Activated naive CD8-positive, alpha-beta T cell treated with anti-CD3 and anti-CD28 coated beads, Interleukin-2, amount 10 ng/mL, durations not matched to agents 7 days and 5 days (primary cell): ENCODE measurements around the gene UPK3BL2. TPM values are rescaled to one million over a fixed set of nuclear protein-coding genes. Genes with fewer than 3 reads are reported as not detected.
A peak's percentile ranks its signal among the peaks of the same experiment; 100 is the strongest.
"Not testable (repeated sequence)": the region's sequence is repeated elsewhere in the genome, so short reads cannot be mapped to it uniquely, and the experiment has no call there.

Experiments used
- ATAC-seq: fragments of 150-1000 bp; cut with Tn5 transposase; one replicate; pipeline ENCODE4 v1.10.0; 2021; ENCODE audit warnings: low read depth, moderate library complexity
- POLR2A ChIA-PET: fragments of 350-600 bp; sonication (Branson Sonifier 250); formaldehyde crosslinking; loops from one replicate; lab custom pipeline; 2021; ENCODE audit warnings: antibody characterized with exemption; lab: Charles Lee
- DNase-seq: peaks from one replicate; pipeline ENCODE4 v3.0.0; 2021
- H3K27ac Mint-ChIP-seq: one replicate; pipeline ENCODE4 v1.8.0; 2022; ENCODE audit warnings: mild to moderate bottlenecking, mixed read lengths
- H3K27me3 Mint-ChIP-seq: one replicate; pipeline ENCODE4 v1.8.0; 2022; ENCODE audit warnings: mild to moderate bottlenecking, moderate library complexity, mixed read lengths
- H3K36me3 Mint-ChIP-seq: one replicate; pipeline ENCODE4 v1.8.0; 2021; ENCODE audit warnings: mild to moderate bottlenecking, mixed read lengths
- H3K4me1 Mint-ChIP-seq: one replicate; pipeline ENCODE4 v1.8.0; 2021; ENCODE audit warnings: mixed read lengths
- H3K4me3 Mint-ChIP-seq: one replicate; pipeline ENCODE4 v1.8.0; 2022; ENCODE audit warnings: mild to moderate bottlenecking, moderate library complexity, mixed read lengths
- H3K9me3 Mint-ChIP-seq: one replicate; pipeline ENCODE4 v1.8.0; 2021; ENCODE audit warnings: mixed read lengths
- total RNA-seq, 2 experiments: library from RNA; stranded (reverse); gene quantifications; one replicate each; pipeline ENCODE4 v1.2.3, GENCODE V29; 2021

UPK3BL2 gene
- 10 to 100 TPM; 20.5 to 20.7 TPM for total RNA-seq

DNA sequence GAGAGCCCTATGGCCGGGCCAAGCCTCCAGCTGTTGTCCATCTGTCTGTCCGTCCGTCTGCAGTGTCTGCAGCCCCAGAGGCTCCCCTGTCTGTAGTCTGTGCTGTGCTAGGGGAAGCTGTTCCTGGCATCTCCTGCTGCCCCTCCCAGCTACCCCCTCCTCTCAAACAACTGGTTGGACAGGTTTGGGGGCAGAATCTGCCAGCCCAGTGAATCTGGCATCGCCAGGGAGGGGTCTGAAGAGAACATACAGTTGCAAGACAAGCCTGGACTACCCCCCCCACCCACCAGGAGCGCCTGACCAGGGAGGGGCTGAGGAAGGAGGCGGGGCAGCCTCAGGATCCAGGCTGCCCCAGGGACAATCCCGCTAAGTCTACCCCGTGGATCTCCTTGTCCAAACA is at the start of gene UPK3BL2:
TSS of gene UPK3BL2 (minus strand) at position 101 of the 400 bp plus-strand sequence. CDS start at position 41, 60 bp downstream.
- H3K4me3 Mint-ChIP-seq, POLR2A ChIA-PET, H3K9me3 Mint-ChIP-seq, H3K4me1 Mint-ChIP-seq, ATAC-seq, H3K27ac Mint-ChIP-seq, H3K27me3 Mint-ChIP-seq, H3K36me3 Mint-ChIP-seq, DNase-seq: not testable (repeated sequence)

- POLR2A ChIA-PET, H3K9me3 Mint-ChIP-seq, H3K4me1 Mint-ChIP-seq, H3K36me3 Mint-ChIP-seq, H3K27ac Mint-ChIP-seq, H3K27me3 Mint-ChIP-seq, H3K4me3 Mint-ChIP-seq: not testable (repeated sequence)
- DNase-seq (peak; percentile 58), ATAC-seq (peak; percentile 59)
Observed at GRCh38 chr7:102592477-102593019, 49.1 kb upstream of the UPK3BL2 start.

- H3K4me3 Mint-ChIP-seq, H3K9me3 Mint-ChIP-seq, H3K4me1 Mint-ChIP-seq, H3K27ac Mint-ChIP-seq, H3K36me3 Mint-ChIP-seq, DNase-seq, H3K27me3 Mint-ChIP-seq, POLR2A ChIA-PET: not testable (repeated sequence)
- peak; percentile 7 for ATAC-seq
Observed at GRCh38 chr7:102589857-102590256, 46.4 kb upstream of the UPK3BL2 start.

- DNase-seq, POLR2A ChIA-PET, H3K4me1 Mint-ChIP-seq, H3K27ac Mint-ChIP-seq, ATAC-seq, H3K27me3 Mint-ChIP-seq, H3K36me3 Mint-ChIP-seq, H3K4me3 Mint-ChIP-seq, H3K9me3 Mint-ChIP-seq: not testable (repeated sequence)
Observed at GRCh38 chr7:102583495-102583894, 40.0 kb upstream of the UPK3BL2 start.

DNA sequence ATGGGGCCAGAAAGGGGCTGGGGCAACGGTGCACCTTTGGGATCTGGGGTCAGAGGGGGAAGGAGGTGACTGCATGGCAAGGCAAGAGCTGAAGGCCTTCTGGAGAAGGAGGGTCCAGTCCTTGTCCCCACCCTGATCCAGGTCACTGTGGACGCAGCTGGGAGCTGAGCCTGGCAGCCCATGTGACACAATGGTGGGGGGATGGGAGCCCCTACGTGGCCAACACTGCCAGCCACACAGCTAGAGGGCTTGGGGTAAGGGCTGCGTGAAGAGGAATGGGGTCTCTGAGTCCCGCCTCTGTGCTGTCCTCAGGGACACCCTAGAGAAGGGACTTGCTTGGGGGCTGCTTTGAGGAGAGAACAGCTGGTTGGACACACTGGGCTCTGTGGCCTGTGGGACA is 38.2 kb upstream of the UPK3BL2 start:
- H3K36me3 Mint-ChIP-seq, H3K27me3 Mint-ChIP-seq, ATAC-seq, H3K9me3 Mint-ChIP-seq, POLR2A ChIA-PET, H3K4me1 Mint-ChIP-seq, H3K27ac Mint-ChIP-seq, H3K4me3 Mint-ChIP-seq, DNase-seq: not testable (repeated sequence)

DNA sequence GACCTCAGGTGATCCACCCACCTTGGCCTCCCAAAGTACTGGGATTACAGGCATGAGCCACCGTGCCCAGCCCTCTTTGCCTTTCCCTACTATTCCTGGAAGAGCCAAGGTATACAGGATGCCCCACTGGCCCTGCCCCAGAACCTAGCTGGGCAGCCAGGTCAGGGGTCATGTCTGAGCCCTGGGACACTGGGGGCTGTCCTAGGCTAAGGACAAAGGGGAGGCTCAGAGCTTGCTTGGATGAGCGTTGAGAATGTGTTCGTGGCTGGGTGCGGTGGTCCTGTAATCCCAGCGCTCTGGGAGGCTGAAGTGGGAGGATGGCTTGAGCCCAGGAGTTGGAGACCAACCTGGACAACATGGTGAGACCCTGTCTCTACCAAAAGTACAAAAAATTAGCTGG is 35.0 kb upstream of the UPK3BL2 start:
- DNase-seq, H3K4me1 Mint-ChIP-seq, H3K4me3 Mint-ChIP-seq, ATAC-seq, POLR2A ChIA-PET, H3K36me3 Mint-ChIP-seq, H3K27me3 Mint-ChIP-seq, H3K27ac Mint-ChIP-seq, H3K9me3 Mint-ChIP-seq: not testable (repeated sequence)

DNA sequence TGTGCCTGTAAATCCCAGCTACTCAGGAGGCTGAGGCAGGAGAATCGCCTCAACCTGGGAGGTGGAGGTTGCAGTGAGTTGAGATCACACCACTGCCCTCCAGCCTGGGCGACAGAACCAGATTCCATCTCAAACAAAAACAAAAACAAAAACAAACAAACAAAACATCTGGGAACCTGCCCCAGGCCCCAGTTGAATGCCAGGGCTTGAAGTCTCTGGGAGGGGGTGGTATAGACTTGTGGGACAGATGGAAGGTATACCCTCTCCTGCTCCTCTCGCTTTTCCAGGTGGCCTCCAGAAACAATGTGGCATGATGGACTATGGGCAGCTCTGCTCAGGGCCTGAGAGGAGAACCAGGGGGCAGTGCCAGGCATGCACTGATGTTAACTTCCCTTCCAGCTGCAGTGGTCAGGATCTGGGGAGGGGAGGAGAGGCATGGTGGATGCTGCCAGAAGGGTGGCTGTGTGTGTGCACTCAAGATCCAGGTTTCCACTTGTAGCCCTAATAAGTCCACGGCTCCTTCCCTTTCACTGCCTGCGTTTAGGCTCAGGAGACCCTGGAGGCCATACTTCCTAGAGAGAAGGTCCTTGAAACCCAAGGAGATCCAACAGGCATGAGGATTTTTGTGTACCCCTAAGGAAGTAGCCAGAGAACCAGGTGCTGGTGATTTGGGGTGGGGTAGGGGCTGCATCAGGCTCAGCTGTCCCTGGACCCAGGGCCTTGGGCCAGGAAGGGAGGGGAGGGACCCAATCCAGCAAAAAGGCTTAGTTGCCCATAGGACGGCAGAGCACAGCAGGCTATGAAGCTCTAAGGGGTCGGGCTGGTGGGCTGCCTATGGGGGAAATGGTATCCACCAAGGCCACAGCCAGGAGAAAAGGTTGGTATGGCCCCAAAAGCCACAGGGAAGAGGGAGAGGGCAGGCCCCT is 34.1 kb upstream of the UPK3BL2 start:
- H3K27me3 Mint-ChIP-seq, DNase-seq, H3K4me1 Mint-ChIP-seq, H3K4me3 Mint-ChIP-seq, ATAC-seq, H3K27ac Mint-ChIP-seq, H3K9me3 Mint-ChIP-seq, H3K36me3 Mint-ChIP-seq, POLR2A ChIA-PET: not testable (repeated sequence)

GRCh38 chr7:102576363-102576762 is 32.9 kb upstream of the UPK3BL2 start:
- H3K4me1 Mint-ChIP-seq, ATAC-seq, POLR2A ChIA-PET, H3K4me3 Mint-ChIP-seq, H3K9me3 Mint-ChIP-seq, H3K36me3 Mint-ChIP-seq, H3K27me3 Mint-ChIP-seq, H3K27ac Mint-ChIP-seq, DNase-seq: not testable (repeated sequence)

DNA sequence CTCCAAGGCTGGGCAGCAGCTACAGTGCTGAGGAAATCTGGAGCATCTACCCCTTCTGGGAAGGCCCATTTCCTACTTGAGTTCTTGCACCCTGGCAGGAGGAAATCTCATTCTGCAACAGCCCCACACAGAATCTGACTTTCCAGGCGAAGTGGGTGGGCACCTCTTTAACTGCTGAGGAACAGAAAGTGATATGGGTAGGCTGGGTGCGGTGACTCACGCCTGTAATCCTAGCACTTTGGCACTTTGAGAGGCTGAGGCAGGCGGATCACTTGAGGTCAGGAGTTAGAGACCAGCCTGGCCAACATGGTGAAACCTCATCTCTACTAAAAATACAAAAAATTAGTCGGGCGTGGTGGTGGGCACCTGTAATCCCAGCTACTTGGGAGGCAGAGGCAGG is 31.1 kb upstream of the UPK3BL2 start:
- H3K27me3 Mint-ChIP-seq, H3K4me3 Mint-ChIP-seq, H3K36me3 Mint-ChIP-seq, POLR2A ChIA-PET, ATAC-seq, H3K9me3 Mint-ChIP-seq, H3K4me1 Mint-ChIP-seq, H3K27ac Mint-ChIP-seq, DNase-seq: not testable (repeated sequence)

GRCh38 chr7:102572261-102573239 is 29.1 kb upstream of the UPK3BL2 start, which contains the start of gene POLR2J3:
POLR2J3 (minus strand) TSS chr7:102572583; CDS start chr7:102572521, 62 bp downstream.
- not testable (repeated sequence) for H3K36me3 Mint-ChIP-seq, H3K27me3 Mint-ChIP-seq

DNA sequence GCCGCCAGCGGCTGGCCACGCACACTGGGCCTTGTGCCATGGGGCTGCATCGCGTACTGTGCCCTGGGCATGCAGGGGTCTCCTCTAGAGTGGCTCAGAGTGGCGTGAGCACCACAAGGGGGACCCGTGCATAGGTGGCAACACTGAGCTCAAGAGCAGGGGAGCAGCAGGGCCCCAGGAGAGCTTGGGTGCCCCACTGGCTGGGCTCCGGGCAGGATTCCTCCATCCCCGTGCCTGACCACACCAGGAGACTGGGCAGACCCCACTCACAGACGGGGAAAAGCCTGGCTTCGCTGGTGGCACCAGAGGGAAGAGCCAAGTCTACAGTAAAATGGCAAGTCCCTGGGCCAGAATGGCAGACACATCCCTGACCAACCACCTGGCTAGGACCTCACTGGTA is 25.1 kb upstream of the UPK3BL2 start:
- ATAC-seq, H3K27ac Mint-ChIP-seq, H3K4me3 Mint-ChIP-seq, POLR2A ChIA-PET, DNase-seq, H3K36me3 Mint-ChIP-seq, H3K9me3 Mint-ChIP-seq, H3K27me3 Mint-ChIP-seq, H3K4me1 Mint-ChIP-seq: not testable (repeated sequence)

More at GRCh38 chr7:102572261-102573239, 29.1 kb upstream of the UPK3BL2 start, which contains the start of gene POLR2J3:
- ATAC-seq: peak; percentile 92
- POLR2A ChIA-PET: interaction anchor here (0.6 kb wide), 1 partner anchor 576 kb away, joined by 6 read pairs; no protein-coding TSS in a partner anchor
- peak within 1 kb of the TSS; percentile 91 for H3K4me3 Mint-ChIP-seq
- peak; percentile 100 for DNase-seq
- peak within 1 kb of the TSS; percentile 91 for H3K27ac Mint-ChIP-seq
- not testable (repeated sequence) for H3K9me3 Mint-ChIP-seq, H3K4me1 Mint-ChIP-seq

GRCh38 chr7:102550808-102551422 is 7.4 kb upstream of the UPK3BL2 start, which contains the start of gene SPDYE2:
SPDYE2 (plus strand) TSS chr7:102551226; CDS start chr7:102553256, 2,030 bp downstream.
- H3K9me3 Mint-ChIP-seq, H3K4me1 Mint-ChIP-seq, ATAC-seq, DNase-seq, H3K27ac Mint-ChIP-seq, H3K36me3 Mint-ChIP-seq, POLR2A ChIA-PET, H3K4me3 Mint-ChIP-seq, H3K27me3 Mint-ChIP-seq: not testable (repeated sequence)
